Right renal pelvis (tissue), 4 donors: Measurements from ENCODE around the gene CACNA1I. TPM values are rescaled to one million over a fixed set of nuclear protein-coding genes. Genes with fewer than 3 reads are reported as not detected.

Experiments
- DNase-seq, 4 donors: peaks; one replicate each; pipeline ENCODE4 v3.0.0-alpha.2; 2013; ENCODE audit warnings: low read depth in 4 of 4, low spot score in 3 of 4, missing footprints in 1 of 4
- polyA plus RNA-seq, 4 donors: library from polyadenylated mRNA; unstranded; fragments of 120-200 nt; gene quantifications; one replicate each; pipeline ENCODE4 v1.2.1, GENCODE V29; 2013; ENCODE audit not compliant: insufficient read length in 4 of 4

The CACNA1I gene
- polyA plus RNA-seq, 4 donors = 0.03 to 0.08 (median 0.06) TPM

DNA sequence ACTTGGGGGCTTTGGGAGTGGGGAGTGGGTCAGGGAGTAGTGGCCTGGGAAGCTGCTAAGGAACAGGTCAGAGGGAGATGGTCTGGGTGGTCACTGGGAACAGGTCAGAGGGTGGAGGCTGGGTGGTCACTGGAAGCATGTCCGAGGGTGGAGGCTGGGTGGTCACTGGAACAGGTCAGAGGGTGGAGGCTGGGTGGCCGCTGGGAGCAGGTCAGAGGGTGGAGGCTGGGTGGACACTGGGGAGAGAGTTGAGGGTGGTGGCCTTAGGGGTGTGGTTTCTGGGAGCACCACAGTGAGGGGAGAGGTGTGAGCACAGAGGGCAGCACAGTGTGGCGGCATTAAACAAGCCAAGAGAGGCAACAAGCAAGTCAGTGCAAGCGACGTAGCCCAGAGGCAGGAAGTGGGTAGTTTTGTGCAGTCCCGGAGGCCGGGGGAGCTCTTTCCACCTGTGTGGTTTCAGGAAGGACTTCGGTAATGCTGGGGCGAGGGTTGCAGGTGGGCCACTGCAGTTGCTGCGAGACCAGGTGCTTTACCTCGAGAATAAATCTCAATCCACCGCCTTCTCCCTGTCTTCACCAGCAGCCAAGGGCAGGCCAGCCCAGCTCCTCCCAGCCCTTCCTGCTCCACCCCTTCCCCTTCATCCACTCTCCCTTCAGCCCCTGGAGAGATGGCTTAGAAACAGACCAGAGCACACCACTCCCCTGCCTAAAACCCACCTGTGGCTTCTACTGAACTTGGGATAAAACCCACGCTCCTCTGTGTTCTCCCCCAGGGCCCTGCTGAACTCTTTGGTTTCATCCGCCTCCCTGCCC lies 3.2 kb upstream of the CACNA1I start:
- no peak for DNase-seq

DNA sequence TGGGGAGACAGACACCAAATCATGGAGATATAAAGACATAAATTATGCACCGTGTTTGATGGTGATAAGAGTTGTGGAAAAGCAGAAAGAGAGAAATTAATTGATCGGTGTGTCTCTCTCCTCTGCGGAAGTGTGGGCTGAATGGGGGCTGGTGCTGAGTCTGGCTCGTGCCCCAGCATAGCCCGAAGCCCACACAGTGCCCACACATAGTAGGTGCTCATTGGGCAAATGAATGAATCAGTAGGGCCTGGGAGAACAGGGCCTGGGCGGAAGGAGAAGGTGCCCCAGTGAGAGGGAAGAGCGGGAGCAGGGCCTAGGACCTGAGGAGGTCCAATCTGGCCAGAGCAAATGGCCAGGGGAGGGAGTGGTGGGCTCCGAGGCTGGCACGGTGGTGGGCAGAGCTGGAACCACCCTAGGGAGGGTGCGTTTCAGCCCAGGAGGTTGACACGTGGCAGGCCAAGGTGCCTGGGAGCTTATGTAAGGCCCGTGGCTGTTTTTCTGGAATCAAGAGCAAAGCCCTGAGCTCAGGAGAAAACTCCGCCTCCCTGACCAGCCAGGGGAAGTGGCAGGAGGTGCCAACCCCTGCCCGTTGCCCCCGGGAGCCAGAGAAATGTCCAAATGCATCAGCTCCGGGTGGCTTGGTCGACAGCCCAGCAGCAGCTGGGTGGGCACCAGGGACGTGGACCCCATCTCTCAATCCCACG lies 2.1 kb upstream of the CACNA1I start:
- DNase-seq = no peak

DNA sequence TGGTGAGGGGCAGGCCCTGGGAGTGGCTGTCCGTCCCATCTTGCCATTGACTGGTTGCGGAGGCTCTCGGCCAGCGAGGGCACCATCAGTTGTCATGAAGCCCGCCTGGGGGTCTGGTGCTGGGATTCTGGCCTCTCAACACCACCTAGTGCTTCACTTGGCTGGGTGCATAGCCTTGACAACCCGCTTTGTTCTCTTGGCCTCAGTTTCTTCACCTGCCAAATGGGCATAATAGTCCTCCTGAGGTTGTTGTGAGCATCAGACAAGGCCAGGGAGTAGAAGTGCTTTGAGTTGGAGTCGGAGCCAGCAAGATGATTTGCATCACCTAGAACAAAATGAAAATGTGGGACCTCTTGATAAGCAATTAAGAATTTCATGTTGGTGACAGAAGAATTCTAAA lies 1.5 kb upstream of the CACNA1I start:
- DNase-seq = no peak

DNA sequence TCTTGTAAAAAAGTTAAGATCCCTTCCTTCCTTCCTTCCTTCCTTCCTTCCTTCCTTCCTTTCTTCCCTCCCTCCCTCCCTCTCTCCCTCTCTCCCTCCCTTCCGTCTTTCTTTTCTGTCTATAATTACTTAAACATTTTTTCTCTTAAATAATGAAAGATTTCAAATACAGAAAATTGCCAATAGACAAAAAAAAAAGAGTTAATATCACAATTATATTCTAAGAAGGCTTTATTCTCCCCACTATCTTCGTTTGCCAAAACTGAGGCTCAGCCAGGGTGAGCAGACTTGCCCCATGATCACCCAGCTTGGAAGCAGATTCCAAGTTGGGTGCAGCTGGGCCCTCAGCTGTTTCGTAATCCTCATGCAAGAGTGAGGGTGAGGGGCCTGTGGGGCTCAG lies 327 bp upstream of the CACNA1I start:
- no peak for DNase-seq

DNA sequence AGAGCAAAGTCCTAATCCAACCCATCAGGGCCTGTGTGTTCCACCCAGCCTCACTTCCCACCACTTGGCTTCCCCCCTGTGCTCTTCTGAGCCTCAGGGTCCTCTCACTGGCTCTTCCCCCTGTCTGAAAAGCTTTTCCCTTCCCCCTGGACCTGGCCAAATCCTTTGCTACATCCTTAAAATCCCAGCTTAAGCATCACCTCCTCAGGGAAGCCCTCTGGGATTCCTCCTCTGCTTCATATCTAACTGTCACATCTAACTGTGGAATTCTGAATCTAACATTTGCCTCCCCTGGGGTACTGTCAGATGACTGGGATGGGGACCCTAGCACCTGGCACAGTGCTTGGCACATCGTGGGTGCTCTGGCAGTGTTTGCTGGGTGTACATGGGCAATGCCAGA lies 985 bp downstream of the CACNA1I start:
- no peak for DNase-seq

DNA sequence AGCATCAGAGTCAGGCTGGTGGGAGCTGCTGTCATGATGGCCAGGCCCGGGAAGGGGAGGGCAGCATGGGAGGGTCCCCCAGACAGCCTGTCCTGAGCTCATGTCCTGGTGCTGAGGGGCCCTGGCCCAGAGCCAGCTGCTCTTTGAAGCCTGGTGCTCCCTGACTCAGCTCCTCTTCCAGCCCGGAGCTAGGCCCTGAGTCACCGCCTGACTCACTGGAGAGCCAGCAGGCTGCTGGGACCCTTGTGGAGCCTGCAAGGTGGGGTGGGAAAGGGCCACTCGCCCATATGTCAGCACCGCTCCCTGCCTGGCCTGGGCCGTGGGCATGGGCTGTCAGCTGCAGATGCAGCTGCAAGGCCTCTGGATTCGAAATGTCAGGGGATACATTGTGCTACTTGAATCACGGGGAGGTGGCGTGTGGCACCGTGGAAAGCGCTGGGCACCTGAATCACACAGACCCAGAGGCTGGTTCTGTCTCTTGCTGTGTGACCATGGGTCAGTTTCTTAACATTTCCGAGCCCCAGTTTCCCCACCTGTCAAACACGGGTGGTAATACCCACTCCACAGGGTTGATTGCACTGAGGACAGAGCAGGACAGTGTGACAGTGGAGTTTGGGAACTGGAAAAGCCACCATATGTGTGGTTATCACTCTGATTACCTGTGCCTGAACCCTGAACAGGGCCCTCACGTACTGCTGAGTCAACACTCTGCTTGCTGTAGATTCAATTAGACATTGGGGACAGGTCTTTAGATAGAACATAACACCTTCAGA lies 4.4 kb downstream of the CACNA1I start:
- DNase-seq = no peak

DNA sequence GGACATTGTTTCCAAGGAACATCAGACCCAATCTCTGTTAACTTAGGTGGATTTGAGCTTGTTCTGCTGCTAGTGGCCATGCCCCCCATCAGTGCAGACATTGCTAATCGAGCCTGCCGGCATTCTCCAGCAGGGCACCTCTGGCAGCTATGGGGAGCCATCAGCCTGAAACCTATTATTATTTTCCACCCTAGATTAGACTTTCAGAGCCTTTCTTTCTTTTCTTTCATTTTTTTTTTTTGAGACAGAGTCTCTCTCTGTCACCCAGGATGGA lies 4.9 kb downstream of the CACNA1I start:
- DNase-seq = no peak

DNA sequence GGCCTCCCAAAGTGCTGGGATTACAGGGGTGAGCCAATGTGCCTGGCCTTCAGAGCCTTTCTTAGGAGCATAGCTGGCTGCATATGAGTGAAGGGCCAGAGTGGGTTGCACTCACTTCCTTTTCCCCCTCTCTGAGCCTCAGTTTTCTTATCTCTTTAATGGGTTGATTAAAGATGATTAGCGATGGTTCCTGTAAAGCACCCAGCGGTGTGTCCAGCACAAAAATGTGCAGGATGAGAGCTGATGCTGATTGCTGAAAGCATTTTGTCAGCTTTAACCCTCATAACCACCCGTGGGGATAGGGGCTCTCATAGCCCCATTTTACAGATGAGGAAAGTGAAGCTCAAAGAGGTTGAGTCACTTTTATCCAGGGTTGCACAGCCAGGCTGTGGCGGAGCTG lies 5.5 kb downstream of the CACNA1I start:
- DNase-seq = no peak

DNA sequence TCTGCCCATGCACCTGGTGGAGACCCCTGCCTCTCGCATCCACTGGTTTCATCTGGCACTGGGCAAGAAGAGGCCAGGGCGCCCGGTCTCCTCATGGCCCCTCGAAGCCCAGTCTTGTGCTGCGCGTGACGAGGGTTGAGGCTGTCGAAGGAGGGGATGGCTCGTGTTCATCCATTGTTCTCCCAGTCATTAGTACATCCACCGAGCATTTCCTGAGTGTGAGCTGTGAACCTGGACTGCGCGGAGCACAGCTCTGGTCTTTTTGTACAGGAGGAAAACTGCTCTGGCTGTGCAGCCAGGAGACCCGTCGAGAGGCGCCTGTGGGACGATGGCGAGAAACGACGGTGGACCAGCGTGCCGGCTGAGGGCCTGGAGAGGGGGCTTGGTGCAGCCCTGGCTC lies 6.8 kb downstream of the CACNA1I start:
- no peak for DNase-seq

DNA sequence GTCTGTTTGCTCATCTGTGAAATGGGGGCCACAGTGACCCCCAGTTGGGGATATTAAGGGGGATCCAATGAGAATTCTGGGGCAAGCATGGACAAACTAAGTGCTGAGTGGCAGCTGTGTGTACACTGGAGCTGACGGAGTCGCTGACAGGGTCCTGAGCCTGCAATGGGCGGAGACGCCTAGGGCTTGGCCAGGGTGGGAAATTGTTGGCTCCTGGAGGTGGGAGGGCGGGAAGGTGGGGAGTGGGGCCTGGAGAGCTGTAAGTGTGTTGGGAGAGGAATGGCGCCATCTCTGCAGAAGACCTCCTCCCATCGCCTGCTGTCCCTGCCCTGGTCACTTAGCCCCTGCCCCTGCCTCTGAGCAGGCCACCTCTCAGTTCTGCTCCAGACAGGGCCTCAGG lies 7.3 kb downstream of the CACNA1I start:
- DNase-seq = no peak

DNA sequence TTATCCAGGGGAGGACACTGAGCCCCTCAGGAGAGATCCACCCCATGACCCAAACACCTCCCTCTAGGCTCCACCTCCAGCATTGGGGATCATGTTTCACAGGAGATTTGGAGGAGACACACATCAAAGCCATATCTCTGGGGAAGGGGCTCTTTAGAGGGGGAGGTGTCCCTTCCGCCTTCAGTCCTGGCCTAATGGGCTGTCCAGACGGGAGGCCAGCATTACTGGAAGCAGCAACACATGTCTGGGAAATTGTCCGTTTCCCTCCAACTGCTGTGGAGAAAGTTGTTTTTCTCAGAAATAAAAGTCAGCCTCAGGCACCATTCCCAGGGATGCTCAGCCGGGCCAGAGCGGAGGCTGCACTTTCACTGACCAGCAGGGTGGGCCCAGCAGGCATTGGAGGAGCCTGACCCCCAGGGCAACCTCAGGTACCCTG lies 9.5 kb downstream of the CACNA1I start:
- no peak for DNase-seq

DNA sequence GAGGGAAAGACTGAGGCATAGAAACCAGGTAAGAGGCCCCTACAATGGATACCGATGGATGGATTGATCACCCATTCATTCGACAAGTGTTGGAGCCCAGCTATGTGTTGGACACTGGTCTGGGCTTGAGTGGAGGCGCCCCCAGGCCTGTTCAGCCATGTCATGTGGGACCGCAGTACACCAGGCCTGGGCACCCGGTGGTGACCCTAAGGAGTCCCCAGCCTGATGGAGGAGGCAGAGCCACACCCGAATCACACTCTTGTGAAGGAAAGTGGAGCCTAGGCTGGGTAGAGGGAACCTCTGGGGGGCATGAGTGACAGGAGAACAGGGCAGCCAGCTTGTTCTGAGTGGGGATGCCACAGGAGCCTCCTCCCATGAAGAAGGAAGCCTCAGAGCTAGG lies 10.2 kb downstream of the CACNA1I start:
- DNase-seq = no peak

DNA sequence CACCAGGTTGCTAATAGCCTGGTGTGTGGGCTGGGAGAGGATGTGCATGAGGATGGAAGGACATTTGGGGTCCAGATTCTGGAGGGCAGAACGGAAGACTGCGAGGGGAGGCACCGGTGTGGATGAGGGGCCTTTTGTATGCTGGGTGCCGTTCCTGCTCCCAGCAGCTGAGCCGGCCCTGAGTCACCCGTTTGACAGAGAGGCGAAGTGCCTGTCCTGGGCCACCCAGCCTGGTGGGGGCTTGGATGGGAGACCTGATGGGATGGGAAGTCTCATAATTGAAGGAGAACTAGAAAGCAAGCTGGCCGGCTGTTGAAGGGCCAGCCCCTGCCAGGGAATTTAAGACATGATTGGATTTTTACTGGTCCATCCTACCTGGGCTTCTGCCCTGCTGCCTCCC lies 10.8 kb downstream of the CACNA1I start:
- DNase-seq = no peak

DNA sequence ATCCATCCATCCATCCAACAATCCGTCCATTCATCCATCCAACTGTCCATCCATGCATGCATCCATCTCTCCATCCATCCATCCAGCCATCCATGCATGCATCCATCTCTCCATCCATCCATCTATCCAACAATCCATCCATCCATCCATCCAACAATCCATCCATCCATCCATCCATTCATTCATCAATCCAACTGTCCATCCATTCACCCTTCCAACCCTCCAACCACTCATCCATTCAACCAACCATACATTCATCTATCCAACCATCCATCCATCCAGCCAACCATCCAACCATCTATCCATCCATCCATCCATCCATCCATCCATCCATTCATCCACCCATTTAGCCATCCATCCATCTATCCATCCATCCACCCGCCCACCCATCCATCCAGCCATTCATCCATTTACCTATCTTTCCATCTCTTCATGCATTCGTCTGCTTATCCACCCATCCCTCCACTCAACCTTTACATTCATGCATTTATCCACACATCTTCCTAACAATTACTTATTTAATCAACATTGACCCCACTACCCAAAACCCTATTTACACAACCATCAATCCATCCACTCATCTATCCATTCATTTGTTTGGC lies 12.6 kb downstream of the CACNA1I start:
- no peak for DNase-seq

DNA sequence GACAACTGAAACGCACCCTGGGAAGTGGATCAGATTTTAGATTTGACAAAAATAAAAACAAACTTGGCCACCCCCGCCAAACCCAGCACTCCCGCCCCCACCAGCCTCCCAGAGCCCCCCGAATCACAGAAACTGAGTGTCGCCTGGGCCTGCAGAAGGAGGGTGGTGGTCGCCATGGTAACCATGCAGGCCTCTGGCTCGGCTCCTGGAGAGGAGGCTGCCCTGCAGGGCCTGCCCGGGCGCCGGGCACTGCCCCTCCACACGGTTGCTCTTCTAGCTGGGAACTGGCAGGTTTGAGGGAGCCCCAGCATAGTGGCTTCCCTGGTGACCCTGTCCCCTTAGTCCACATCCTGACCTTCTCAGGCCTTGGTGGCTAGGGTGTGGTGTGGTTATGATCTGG lies 19.3 kb downstream of the CACNA1I start:
- no peak for DNase-seq

DNA sequence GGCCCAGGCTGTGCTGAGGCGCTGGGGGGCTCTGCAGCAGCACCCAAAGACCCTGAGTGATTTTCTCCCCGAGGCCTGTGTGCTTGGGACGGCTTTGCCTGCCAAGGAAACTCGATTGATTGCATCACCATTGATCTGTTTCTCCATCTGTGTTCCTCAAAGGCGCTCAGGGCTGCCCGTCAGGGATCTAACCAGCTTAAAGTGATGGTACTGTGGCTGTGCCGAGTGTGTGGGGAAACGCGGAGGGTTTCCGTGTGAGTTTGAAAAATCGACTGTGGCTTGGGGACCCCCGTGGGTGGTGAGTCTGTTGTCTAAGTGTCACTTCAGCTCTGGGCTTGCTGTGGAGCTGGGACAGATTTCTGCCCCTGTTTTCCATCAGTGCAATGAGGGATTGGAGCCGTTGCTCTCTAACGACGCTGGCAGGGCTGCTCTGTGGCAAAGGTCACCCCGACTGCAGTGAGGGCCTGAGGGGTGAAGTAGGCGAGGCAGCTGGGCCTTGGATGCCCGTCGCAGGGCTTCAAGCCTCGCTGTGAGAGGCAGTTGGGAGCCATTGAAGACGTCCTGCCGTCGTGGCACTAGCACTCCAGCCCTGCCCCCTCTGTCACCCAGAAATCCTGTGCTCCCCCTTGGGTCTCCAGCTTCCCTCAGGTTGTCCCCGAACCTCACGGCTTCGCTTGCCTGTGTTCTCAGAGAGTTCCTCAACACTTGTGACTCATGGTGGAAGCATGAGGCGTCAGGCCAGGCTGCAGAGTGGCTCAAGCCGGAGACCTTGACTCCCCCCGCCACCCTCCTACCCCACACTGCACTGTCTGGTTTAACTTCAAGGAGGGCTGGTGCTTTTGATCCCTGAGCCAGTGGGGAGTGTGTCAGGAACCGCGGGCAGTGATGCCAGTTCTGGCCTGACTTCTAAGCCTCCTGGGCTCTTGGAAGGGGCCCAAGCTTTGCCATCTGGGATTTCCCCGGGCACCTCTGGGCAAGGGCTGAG lies 21.8 kb downstream of the CACNA1I start:
- DNase-seq = no peak

DNA sequence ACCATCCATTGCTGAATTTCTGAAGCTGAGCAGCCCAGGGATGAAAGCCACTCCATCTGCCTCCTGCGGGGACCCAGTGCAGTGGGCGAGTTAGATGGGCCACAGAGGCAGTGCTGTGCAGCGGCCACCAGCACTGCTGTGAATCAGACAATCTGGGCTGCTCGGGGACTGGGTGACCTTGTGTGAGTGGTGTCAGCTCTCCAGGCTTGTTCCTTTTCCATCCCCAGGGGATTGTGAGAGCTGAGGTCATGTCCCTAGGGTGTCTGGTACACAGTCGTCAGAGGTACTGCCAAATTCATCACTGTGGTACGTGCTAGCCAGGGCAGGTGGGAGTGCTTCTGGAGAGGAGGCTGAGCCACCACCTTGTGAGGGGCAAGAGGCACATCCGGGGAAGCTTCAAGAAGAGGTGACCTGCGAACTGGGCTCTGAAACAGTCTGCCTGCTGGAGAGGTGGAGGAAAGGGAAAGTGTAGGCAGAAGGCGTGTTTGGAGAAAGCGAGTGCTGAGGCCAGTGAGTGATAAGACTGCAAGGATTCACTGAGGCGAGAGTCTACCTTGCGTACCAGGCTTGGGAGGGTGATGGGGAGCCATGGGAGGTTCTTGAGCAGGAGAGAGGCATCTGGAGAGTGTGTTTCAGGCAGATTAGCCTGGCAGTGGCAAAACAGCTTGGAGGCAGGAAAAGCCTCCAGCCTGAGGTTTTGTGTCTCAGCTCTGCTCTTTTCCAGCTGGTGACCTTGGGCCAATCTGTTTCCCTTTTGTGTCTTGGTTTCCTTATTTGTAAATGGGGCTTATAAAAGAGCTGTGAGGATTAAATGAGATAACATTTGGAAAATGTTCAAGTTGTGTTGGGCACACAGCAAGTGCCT lies 22.7 kb downstream of the CACNA1I start:
- DNase-seq = no peak

DNA sequence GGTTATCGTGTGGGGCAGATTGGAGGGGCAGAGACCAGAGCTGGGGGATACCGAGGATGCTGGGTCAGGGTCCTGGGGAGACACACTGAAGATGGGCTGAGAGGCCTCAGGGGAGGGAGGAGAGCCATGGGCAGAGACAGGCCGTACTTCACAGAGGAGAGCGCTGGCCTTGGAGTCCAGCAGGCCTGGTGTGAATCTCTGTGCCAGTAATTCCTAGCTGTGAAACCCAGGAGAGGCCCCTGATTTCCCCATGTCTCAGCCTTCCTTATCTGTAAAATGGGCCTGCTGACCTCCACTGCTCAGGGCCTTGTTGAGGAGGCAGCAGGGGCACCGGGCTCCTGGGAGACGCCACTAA lies 23.4 kb downstream of the CACNA1I start:
- DNase-seq = no peak

DNA sequence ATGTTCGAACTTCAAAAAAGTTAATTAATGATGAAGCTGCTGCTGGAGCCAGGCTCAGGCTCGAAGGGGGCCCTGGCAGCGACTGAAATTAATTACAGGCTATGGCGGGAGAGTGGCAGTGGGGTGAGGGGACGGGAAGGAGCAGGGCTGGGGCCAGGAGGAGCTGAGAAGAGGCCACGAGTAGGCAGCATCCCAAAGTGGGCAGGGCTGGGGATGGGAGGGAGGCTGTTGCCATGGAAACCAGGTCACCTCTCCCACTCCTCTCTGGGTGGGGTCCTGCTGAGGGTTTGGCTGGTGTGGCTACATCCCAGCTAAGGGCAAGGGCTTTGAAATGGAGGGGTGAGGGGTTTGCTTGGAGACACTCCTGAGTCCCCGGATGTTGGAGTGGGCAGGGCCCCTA lies 23.9 kb downstream of the CACNA1I start:
- no peak for DNase-seq
